ENCODE data around the gene KCTD2. TPM values are rescaled to one million over a fixed set of nuclear protein-coding genes. Genes with fewer than 3 reads are reported as not detected.

KCTD2 gene
- total and polyA plus RNA-seq, 2 of the 13 experiments (the other 11 are each of a cell fraction or from before 2014, with no cell fraction given) = 28.3 to 32.6 TPM

- 0 out of 2 replicates have a peak, but pooled peaks have one; percentile 67 for TF ChIP-seq ZNF256 (CRISPR knock-in tag; conservative IDR thresholded peaks at IDR 0.05)
- no peak for TF ChIP-seq ARNT (IDR thresholded peaks at IDR 0.05)
- no peak for TF ChIP-seq SOX6 (IDR thresholded peaks at IDR 0.05)
- TF ChIP-seq SOX6 (CRISPR knock-in tag; IDR thresholded peaks at IDR 0.05) = peak; percentile 62
- no peak; the same call in 1 of the 2 replicates for TF ChIP-seq GMEB1 (CRISPR knock-in tag; IDR thresholded peaks at IDR 0.05; ENCODE audit: borderline replicate concordance)
- TF ChIP-seq ZFP36 (IDR thresholded peaks at IDR 0.05; ENCODE audit: borderline replicate concordance, low read depth, low read length, partially characterized antibody) = no peak
- no peak for TF ChIP-seq JUNB (CRISPR knock-in tag; IDR thresholded peaks at IDR 0.05; ENCODE audit: borderline replicate concordance)
- no peak for TF ChIP-seq ZNF468 (CRISPR knock-in tag; IDR thresholded peaks at IDR 0.05)
- TF ChIP-seq ZNF484 (CRISPR knock-in tag; IDR thresholded peaks at IDR 0.05; ENCODE audit: borderline replicate concordance, low read depth) = no peak
- TF ChIP-seq FOXJ3 (CRISPR knock-in tag; IDR thresholded peaks at IDR 0.05; ENCODE audit: borderline replicate concordance) = no peak
- TF ChIP-seq ZNF510 (CRISPR knock-in tag; IDR thresholded peaks at IDR 0.05; ENCODE audit: low read depth) = peak; percentile 90
- TF ChIP-seq MYPOP (CRISPR knock-in tag; IDR thresholded peaks at IDR 0.05) = no peak; the same call in none of the 2 replicates
- TF ChIP-seq ZNF280D (CRISPR knock-in tag; IDR thresholded peaks at IDR 0.05) = no peak
- TF ChIP-seq GATAD2A (CRISPR knock-in tag; IDR thresholded peaks at IDR 0.05) = peak; percentile 86
- no peak for TF ChIP-seq CENPBD1 (CRISPR knock-in tag; IDR thresholded peaks at IDR 0.05; ENCODE audit: borderline replicate concordance, low read depth)
- TF ChIP-seq ZNF713 (CRISPR knock-in tag; IDR thresholded peaks at IDR 0.05) = peak; percentile 92; the same call in 1 of the 2 replicates
- TF ChIP-seq JUND (CRISPR knock-in tag; IDR thresholded peaks at IDR 0.05) = peak; percentile 76
- peak; percentile 92 for TF ChIP-seq IRF2 (CRISPR knock-in tag; IDR thresholded peaks at IDR 0.05)
- TF ChIP-seq HNRNPK (IDR thresholded peaks at IDR 0.05; ENCODE audit: low read depth, low read length, poor library complexity, severe bottlenecking) = no peak
- no peak for TF ChIP-seq SNAI1 (CRISPR knock-in tag; IDR thresholded peaks at IDR 0.05; ENCODE audit: borderline replicate concordance)
- TF ChIP-seq MATR3 (CRISPR knock-in tag; IDR thresholded peaks at IDR 0.05) = no peak
- peak; percentile 95; the same call in 1 of the 2 replicates for TF ChIP-seq ZKSCAN8 (CRISPR knock-in tag; IDR thresholded peaks at IDR 0.05; ENCODE audit: borderline replicate concordance)
- no peak for TF ChIP-seq SCMH1 (CRISPR knock-in tag; IDR thresholded peaks at IDR 0.05; ENCODE audit: borderline replicate concordance)
- TF ChIP-seq ZBTB21 (CRISPR knock-in tag; IDR thresholded peaks at IDR 0.05) = no peak
Measured at GRCh38 chr17:75033346-75034235, 13.4 kb upstream of the KCTD2 start (continued).

Measured in HepG2 (cell line).